Endometrial microvascular endothelial cells (primary cell): Measurements from ENCODE around the gene OVOL2. TPM values are rescaled to one million over a fixed set of nuclear protein-coding genes. Genes with fewer than 3 reads are reported as not detected.

Experiments
- in situ Hi-C: cut with HindIII; loops from 2 replicates; pipeline ENCODE4 v1.10.0; 2017; ENCODE audit warnings: low sequenced_read_pairs, low pct_unique_long_range_greater_than_20kb; ENCODE audit errors: inconsistent ontology term
- total RNA-seq: library from RNA; depleted of rRNA; stranded (reverse); fragments of >200 nt; gene quantifications from one replicate; pipeline ENCODE4 v1.2.3, GENCODE V29; 2015; ENCODE audit errors: inconsistent ontology term

Gene OVOL2
- total RNA-seq, 1 donor from 2014 or later: not detected

GRCh38 chr20:18024606-18025127 is 33.0 kb downstream of the OVOL2 start:
- in situ Hi-C loops: no loop called here

- in situ Hi-C loops: no loop called here
Observed at GRCh38 chr20:18020931-18021330, 36.8 kb downstream of the OVOL2 start.

GRCh38 chr20:18019068-18019467 is 38.6 kb downstream of the OVOL2 start:
- in situ Hi-C loops: no loop called here

GRCh38 chr20:18018100-18018499 is 39.6 kb downstream of the OVOL2 start:
- in situ Hi-C loops: no loop called here

GRCh38 chr20:18016772-18017171 is 40.9 kb downstream of the OVOL2 start:
- in situ Hi-C loops: no loop called here

- in situ Hi-C loops: no loop called here
Observed at GRCh38 chr20:18014411-18014810, 43.3 kb downstream of the OVOL2 start.

- in situ Hi-C loops: no loop called here
Observed at GRCh38 chr20:18012901-18013300, 44.8 kb downstream of the OVOL2 start.

- in situ Hi-C loops: no loop called here
Observed at GRCh38 chr20:18011951-18012645, 45.6 kb downstream of the OVOL2 start.

GRCh38 chr20:18011482-18011881 is 46.2 kb downstream of the OVOL2 start:
- in situ Hi-C loops: no loop called here

GRCh38 chr20:18009116-18009515 is 48.6 kb downstream of the OVOL2 start:
- in situ Hi-C loops: no loop called here

- in situ Hi-C loops: no loop called here
Observed at GRCh38 chr20:18007534-18008292, 50.0 kb downstream of the OVOL2 start.

- in situ Hi-C loops: no loop called here
Observed at GRCh38 chr20:18006684-18007083, 51.0 kb downstream of the OVOL2 start.

GRCh38 chr20:18005990-18006364 is 51.7 kb downstream of the OVOL2 start:
- in situ Hi-C loops: no loop called here

- in situ Hi-C loops: no loop called here
Observed at GRCh38 chr20:18005170-18005989, 52.3 kb downstream of the OVOL2 start.

GRCh38 chr20:18004384-18005031 is 53.2 kb downstream of the OVOL2 start:
- in situ Hi-C loops: no loop called here

- in situ Hi-C loops: no loop called here
Observed at GRCh38 chr20:18003897-18004296, 53.8 kb downstream of the OVOL2 start.

- in situ Hi-C loops: no loop called here
Observed at GRCh38 chr20:18001131-18001921, 56.4 kb downstream of the OVOL2 start.

GRCh38 chr20:17999566-17999965 is 58.1 kb downstream of the OVOL2 start:
- in situ Hi-C loops: no loop called here
